ENCODE data around the gene SLC39A11. TPM values are rescaled to one million over a fixed set of nuclear protein-coding genes. Genes with fewer than 3 reads are reported as not detected.

The SLC39A11 gene
- total RNA-seq, 1 experiment from 2014 or later, result 18.9 TPM

- CTCF ChIA-PET, result no interaction called here
- DNase-seq (ENCODE audit: low spot score) (no peak), ATAC-seq (no peak)
- Mint-ChIP-seq H3K4me3 (no peak overlapping the region), H3K4me1 (0 out of 2 replicates have a peak, but pooled peaks cover 3% of the 10 kb centered on the region), H3K27me3 (ENCODE audit: low read depth) (no peaks in the 10 kb centered on the region), H3K36me3 (peaks cover 5% of the 10 kb centered on the region), H3K9me3 (peaks cover 10% of the 10 kb centered on the region), H3K27ac (no peak overlapping the region)
- POLR2A ChIA-PET, result no interaction called here
- TF ChIP-seq E2F1 (CRISPR knock-in tag; IDR thresholded peaks at IDR 0.05) (no peak), ATF3 (CRISPR knock-in tag; conservative IDR thresholded peaks at IDR 0.05) (no peak), CREB1 (CRISPR knock-in tag; IDR thresholded peaks at IDR 0.05) (no peak), ZBTB21 (CRISPR knock-in tag; IDR thresholded peaks at IDR 0.05; ENCODE audit: borderline replicate concordance) (no peak), ATF6 (CRISPR knock-in tag; IDR thresholded peaks at IDR 0.05) (no peak)
Measured at GRCh38 chr17:73072219-73072962, 20.1 kb downstream of the SLC39A11 start.

- TF ChIP-seq ZNF512 (CRISPR knock-in tag; IDR thresholded peaks at IDR 0.05; ENCODE audit: borderline replicate concordance) (no peak), GABPB1 (CRISPR knock-in tag; IDR thresholded peaks at IDR 0.05) (peak; percentile 89)
- ChIA-PET POLR2A (no interaction called here), CTCF (interaction anchor here (1.4 kb wide), 1 partner anchor 85 kb away, joined by 6 read pairs; no protein-coding TSS in a partner anchor)
- Mint-ChIP-seq H3K36me3 (peaks cover 11% of the 10 kb centered on the region), H3K4me3 (no peak overlapping the region), H3K4me1 (0 out of 2 replicates have a peak, but pooled peaks cover 3% of the 10 kb centered on the region), H3K27ac (no peak overlapping the region), H3K9me3 (peaks cover 19% of the 10 kb centered on the region), H3K27me3 (ENCODE audit: low read depth) (no peaks in the 10 kb centered on the region)
- ATAC-seq, result no peak
- DNase-seq (ENCODE audit: low spot score), result no peak
Measured at GRCh38 chr17:73071066-73071999, 21.2 kb downstream of the SLC39A11 start.

GRCh38 chr17:73069841-73070240 is 22.6 kb downstream of the SLC39A11 start:
- Mint-ChIP-seq H3K9me3 (peaks cover 23% of the 10 kb centered on the region), H3K4me3 (no peak overlapping the region), H3K36me3 (peaks cover 12% of the 10 kb centered on the region), H3K4me1 (0 out of 2 replicates have a peak, but pooled peaks cover 3% of the 10 kb centered on the region), H3K27ac (no peak overlapping the region), H3K27me3 (ENCODE audit: low read depth) (no peaks in the 10 kb centered on the region)
- DNase-seq (ENCODE audit: low spot score) (no peak), ATAC-seq (no peak)
- ChIA-PET CTCF (interaction anchor here (0.6 to 1.3 kb wide), 2 partner anchors 49 to 84 kb away, joined by 3 to 4 read pairs; no protein-coding TSS in a partner anchor), POLR2A (no interaction called here)
- no peak for TF ChIP-seq KAT7 (CRISPR knock-in tag; IDR thresholded peaks at IDR 0.05; ENCODE audit: borderline replicate concordance)
- TF ChIP-seq CREB1 (CRISPR knock-in tag; IDR thresholded peaks at IDR 0.05), result no peak
- TF ChIP-seq ESRRA (CRISPR knock-in tag; IDR thresholded peaks at IDR 0.05; ENCODE audit: borderline replicate concordance), result no peak
- no peak for TF ChIP-seq ZNF121 (CRISPR knock-in tag; IDR thresholded peaks at IDR 0.05)
